Urothelium cell line (cell line): Measurements from ENCODE around the gene MDN1.
"Not testable (repeated sequence)": the region's sequence is repeated elsewhere in the genome, so short reads cannot be mapped to it uniquely, and the experiment has no call there.

Source experiments
- DNase-seq: peaks from one replicate; pipeline ENCODE4 v3.0.0; 2011; ENCODE audit warnings: low spot score, mixed read lengths
- FAIRE-seq: peaks from 2 replicates; lab custom pipeline; 2011; peaks lifted over from hg19 to GRCh38; lab: Jason Lieb, UNC

Gene MDN1

DNA sequence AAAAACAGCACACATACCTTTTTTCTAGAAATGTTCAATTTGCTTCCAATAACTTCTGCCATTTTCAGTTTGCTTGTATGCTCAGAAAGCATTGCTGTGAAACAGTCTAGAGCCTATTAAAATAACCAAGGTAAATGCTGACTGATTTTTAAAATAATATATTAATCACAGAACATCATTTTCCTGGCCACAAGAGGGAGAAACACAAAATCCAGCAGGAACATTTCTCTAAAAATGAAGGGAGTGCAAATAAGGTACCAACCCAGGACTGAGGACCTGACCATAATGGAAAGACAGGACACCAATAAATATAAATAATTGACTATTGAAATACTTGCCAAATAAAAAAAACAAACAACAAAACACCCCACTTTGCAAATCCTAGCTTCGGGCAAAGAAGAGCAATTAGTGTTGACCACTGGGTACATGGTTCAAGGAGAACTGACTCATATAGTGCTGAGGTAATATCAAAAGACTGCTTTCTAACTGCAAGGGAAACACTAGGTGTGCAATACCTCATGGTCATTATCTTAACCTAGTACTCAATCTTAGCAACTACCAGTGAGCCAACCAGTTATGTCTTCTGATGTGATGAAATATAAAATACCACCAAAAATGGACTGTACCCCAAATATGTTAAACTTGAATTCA is 42.9 kb downstream of the MDN1 start:
- DNase-seq (no peak), FAIRE-seq (no peak)

GRCh38 chr6:89775150-89775549 is 44.4 kb downstream of the MDN1 start:
- FAIRE-seq (no peak), DNase-seq (no peak)

DNA sequence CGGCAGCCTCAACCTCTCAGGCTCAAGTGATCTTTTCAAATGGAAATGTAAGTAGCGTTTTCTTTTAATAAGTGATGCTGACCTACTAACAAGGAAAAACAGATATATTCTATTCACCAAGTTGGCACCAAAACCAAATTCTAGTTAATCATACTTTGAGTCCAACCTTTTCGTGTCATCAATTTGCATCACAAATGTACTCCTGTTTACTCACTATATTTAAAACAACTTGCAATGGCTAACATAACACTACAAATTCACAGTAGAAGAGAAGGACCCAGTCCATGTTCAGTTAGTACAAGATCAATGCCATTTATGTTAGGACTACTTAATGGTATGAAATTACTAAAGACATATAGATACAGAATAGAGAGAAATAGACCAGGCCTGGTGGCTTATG is 50.0 kb downstream of the MDN1 start:
- FAIRE-seq: no peak

DNA sequence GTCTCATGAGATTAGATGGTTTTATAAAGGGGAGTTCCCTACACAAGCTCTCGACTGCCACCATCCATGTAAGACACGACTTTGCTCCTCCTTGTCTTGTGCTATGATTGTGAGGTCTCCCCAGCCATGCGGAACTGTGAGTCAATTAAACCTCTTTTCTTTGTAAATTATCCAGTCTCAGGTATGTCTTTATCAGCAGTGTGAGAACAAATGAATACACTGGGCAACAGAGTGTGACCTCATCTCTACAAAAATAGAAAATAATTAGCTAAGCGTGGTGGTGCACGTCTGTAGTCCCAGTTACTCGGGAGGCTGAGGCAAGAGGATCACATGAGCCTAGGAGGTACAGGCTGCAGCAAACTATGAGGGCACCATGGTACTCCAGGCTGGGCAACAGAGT is 51.3 kb downstream of the MDN1 start:
- DNase-seq (no peak), FAIRE-seq (no peak)

More for the DNA sequence above, 50.0 kb downstream of the MDN1 start:
- no peak for DNase-seq

GRCh38 chr6:89763550-89763949 is 56.0 kb downstream of the MDN1 start:
- no peak for DNase-seq
- no peak for FAIRE-seq

- FAIRE-seq (no peak), DNase-seq (no peak)
Measured at GRCh38 chr6:89758830-89759229, 60.8 kb downstream of the MDN1 start.

DNA sequence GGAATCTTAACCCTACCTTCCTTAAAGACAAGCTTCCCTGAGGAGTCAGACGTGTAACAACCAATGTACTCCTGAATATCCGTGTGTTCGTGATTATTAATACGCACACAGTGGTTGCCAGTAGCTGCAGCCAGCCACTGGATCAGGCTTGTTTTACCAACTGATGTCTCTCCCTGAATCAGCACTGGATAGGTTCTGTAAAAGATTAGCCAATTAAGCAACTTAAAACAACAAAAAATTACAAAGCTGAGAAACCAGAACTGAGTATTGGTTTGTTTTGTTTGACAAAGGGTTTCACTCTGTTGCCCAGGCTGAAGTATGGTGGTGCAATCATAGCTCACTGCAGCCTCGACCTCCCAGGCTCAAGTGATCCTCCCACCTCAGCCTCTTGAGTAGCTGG is 69.3 kb downstream of the MDN1 start:
- no peak for FAIRE-seq
- DNase-seq: no peak

DNA sequence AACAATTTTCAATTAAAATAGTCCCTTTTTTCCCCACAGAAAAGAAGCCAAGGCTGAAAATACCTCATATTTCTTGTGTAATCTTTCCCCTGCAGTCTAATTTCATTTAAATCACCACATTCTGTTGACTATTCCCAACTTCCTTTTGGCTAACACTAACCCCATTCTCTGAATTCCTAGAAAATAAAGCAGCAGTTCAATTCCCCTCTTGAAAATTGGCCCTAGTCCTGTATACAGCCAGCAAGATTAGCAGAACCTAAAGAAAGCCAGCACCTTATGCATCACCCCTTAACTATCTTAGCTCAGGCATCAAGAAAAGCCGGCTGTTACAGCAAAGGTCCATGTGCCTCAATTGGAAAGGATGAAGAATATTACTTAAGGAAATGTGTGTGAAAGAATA is 69.7 kb downstream of the MDN1 start:
- no peak for FAIRE-seq
- no peak for DNase-seq

DNA sequence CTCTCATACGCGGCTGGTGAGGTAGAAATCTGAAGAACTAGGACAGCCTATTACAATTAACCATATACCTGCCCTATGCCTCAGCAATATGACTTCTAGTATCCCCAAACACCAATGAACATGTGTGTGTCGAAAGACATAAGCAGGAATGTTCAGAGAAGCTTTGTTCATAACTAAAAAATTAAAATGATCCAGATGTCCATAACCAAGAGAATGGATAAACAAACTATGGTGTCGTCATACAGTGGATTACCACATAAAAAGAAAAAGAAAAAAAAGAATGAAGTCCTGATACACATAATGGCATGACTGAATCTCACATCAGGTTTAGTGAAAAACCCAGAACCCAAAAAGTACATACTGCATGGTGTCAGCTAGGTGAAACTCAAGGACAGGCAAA is 73.9 kb downstream of the MDN1 start:
- no peak for DNase-seq
- FAIRE-seq: no peak

- DNase-seq (no peak), FAIRE-seq (no peak)
Measured at GRCh38 chr6:89745096-89745495, 74.5 kb downstream of the MDN1 start.

GRCh38 chr6:89736893-89737292 is 82.7 kb downstream of the MDN1 start:
- no peak for DNase-seq
- FAIRE-seq: no peak

GRCh38 chr6:89734526-89734925 is 85.1 kb downstream of the MDN1 start:
- DNase-seq (no peak), FAIRE-seq (no peak)

- FAIRE-seq (no peak), DNase-seq (no peak)
Measured at GRCh38 chr6:89731924-89732567, 87.5 kb downstream of the MDN1 start.

DNA sequence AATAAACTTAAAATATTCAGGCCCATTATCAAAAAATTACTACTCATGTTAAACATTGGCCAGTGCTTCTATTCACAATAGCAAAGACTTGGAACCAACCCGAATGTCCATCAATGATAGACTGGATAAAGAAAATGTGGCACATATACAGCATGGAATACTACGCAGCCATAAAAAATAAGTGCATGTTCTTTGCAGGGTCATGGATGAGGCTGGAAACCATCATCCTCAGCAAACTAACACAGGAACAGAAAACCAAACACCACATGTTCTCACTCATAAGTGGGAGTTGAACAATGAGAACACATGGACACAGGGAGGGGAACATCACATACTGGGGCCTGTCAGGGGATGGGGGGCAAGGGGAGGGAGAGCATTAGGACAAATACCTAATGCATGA is 88.3 kb downstream of the MDN1 start:
- FAIRE-seq, DNase-seq: not testable (repeated sequence)

- FAIRE-seq (no peak), DNase-seq (no peak)
Measured at GRCh38 chr6:89729818-89730217, 89.8 kb downstream of the MDN1 start.

DNA sequence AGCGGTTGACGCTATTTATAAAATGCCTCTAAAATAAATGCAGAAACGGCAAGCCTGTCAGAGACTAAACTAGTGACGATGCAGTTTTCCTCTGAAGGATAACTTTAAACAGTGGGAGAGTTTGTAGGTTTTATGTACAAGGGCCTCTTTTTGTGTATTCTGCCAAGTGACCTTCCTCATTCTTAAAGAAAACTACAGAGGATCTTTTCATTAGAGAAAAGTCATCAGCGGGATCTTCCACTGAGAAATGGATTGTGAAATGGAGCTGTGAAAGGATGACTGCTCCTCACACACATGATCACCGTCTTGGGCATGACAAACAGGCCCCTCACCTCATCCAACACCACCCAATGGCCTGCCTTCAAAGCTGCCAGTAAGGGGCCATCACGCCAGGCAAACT is 92.1 kb downstream of the MDN1 start:
- no peak for FAIRE-seq
- DNase-seq: no peak

- FAIRE-seq (no peak), DNase-seq (no peak)
Measured at GRCh38 chr6:89724981-89725380, 94.6 kb downstream of the MDN1 start.

GRCh38 chr6:89723046-89723445 is 96.5 kb downstream of the MDN1 start:
- no peak for FAIRE-seq
- no peak for DNase-seq

- DNase-seq (no peak), FAIRE-seq (no peak)
Measured at GRCh38 chr6:89716532-89716931, 103.1 kb downstream of the MDN1 start.

DNA sequence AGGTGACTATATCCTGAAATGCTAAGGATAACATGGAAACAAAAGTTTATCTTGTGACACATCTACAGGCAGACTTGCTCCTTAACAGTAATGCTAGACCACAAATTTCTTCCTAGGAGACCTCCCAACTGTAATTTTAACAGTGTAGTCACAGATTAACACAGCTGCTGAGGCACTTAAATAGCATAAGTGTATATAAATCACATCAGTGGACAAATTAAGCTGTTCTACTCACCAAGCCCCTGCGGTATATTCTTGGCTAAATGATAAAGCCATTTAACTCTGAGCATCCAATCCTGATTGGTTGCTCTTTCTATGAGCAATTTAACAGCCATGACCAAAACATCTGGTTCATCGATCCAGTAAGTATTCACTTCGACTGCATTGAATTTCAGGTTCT is 107.8 kb downstream of the MDN1 start:
- no peak for FAIRE-seq
- DNase-seq: no peak

GRCh38 chr6:89708316-89708715 is 111.3 kb downstream of the MDN1 start:
- FAIRE-seq: no peak

DNA sequence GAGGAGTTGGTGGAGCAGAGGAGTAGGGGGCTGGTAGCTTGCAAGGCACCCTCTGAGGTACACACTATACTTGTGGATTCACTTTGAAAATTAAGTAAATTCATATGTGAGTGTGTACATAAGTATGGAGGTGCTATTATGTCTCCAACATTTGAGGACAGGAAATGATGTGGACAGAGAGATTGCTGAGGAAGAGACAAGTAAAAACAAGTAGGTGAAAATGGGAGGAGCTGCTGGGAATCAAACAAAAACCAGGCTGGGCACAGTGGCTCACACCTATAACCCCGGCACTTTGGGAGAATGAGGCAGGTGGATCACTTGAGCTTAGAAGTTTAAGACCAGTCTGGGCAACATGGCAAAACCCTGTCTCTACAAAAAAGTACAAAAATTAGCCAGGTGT is 111.8 kb downstream of the MDN1 start:
- no peak for FAIRE-seq
- DNase-seq: no peak

More at GRCh38 chr6:89708316-89708715, 111.3 kb downstream of the MDN1 start:
- no peak for DNase-seq

GRCh38 chr6:89706121-89706520 is 113.5 kb downstream of the MDN1 start:
- no peak for FAIRE-seq
- no peak for DNase-seq
